Left colon (tissue), 2 donors: Measurements from ENCODE around the gene SLIT3. TPM values are rescaled to one million over a fixed set of nuclear protein-coding genes. Genes with fewer than 3 reads are reported as not detected.

ENCODE experiments used
- ATAC-seq: fragments of 200-7000 bp; cut with Tn5 transposase; one replicate; pipeline ENCODE4 v1.9.1; 2020; ENCODE audit warnings: mild to moderate bottlenecking, moderate library complexity
- DNase-seq, 2 donors: peaks; one replicate each; pipeline ENCODE4 v3.0.0-alpha.2; 2020
- intact Hi-C, 2 donors: fragments of 100-400 bp; cut with DNase I in 1 of 2; cut with micrococcal nuclease in 1 of 2; formaldehyde crosslinking; loops; one replicate each; pipeline versions ENCODE4 v1.11.2 to v1.14.0; 2022; cut with DNase I, micrococcal nuclease
- total RNA-seq, 2 donors: library from RNA; stranded (reverse); fragmentation: NEBNext Ultra II Directional; extraction: Animal tissue kit (Norgen Biotek cat#: 25700); gene quantifications; one replicate each; pipeline ENCODE4 v1.2.1, GENCODE V29; 2021
- donor health status: DM: no; HTN: no; CAD: no.
- donor health status: DM: yes; HTN: yes; CAD: no.

The SLIT3 gene
- total RNA-seq, 2 donors from 2014 or later: 6.1 to 15.7 TPM

- ATAC-seq: no peak
- intact Hi-C loops: no loop called here
These were observed 104.9 kb downstream of the SLIT3 start for GRCh38 chr5:169196059-169196458.

DNA sequence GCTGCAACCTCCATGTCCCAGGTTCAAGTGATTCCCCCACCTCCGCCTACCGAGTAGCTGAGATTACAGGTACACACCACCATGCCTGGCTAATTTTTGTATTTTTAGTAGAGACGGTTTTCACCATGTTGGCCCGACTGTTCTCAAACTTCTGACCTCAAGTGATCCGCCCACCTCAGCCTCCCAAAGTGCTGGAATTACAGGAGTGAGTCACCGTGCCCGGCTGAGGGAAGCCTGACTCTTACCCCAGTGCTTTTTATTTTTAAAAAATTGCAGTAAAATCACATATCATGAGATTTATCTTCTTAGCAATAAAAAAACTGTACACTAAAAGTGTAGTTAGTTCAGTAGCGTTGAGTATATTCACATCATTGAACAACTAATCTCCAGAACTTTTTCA, 105.3 kb downstream of the SLIT3 start:
- intact Hi-C loops: no loop called here
- no peak for ATAC-seq
- DNase-seq: no peak

More at GRCh38 chr5:169196059-169196458, 104.9 kb downstream of the SLIT3 start:
- no peak for DNase-seq

GRCh38 chr5:169192536-169192935, 108.4 kb downstream of the SLIT3 start:
- ATAC-seq: no peak
- intact Hi-C loops: no loop called here
- DNase-seq: no peak

GRCh38 chr5:169190849-169191248, 110.1 kb downstream of the SLIT3 start:
- intact Hi-C loops: no loop called here
- no peak for DNase-seq
- ATAC-seq: no peak

- intact Hi-C loops: no loop called here
- ATAC-seq (no peak), DNase-seq (no peak)
These were observed 115.3 kb downstream of the SLIT3 start for GRCh38 chr5:169185626-169186025.

GRCh38 chr5:169183576-169183975, 117.4 kb downstream of the SLIT3 start:
- no peak for ATAC-seq
- intact Hi-C loops: no loop called here

GRCh38 chr5:169182797-169183196, 118.1 kb downstream of the SLIT3 start:
- intact Hi-C loops: no loop called here
- ATAC-seq (no peak), DNase-seq (no peak)

More at GRCh38 chr5:169183576-169183975, 117.4 kb downstream of the SLIT3 start:
- DNase-seq: no peak

DNA sequence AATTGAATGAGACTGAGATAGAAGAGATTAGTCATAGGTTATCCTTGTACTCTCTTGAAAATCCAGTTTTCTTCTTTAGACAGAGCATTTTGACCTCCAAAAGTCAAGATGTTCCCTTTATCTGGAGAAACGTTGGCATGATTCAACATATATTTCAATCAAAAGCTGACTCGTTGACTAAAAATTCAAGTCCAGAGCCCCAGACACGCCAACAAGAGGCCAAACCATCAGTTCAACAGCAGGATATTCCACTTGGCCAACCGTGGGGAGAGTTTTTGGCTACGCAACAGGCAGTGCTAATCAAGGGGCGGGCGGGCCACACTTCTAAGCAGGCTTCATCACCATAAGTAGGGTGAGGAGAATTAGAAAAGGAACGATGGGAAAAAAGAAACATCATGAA, 119.1 kb downstream of the SLIT3 start:
- DNase-seq (no peak), ATAC-seq (no peak)
- intact Hi-C loops: no loop called here

- DNase-seq: no peak
- no peak for ATAC-seq
- intact Hi-C loops: no loop called here
These were observed 122.2 kb downstream of the SLIT3 start for GRCh38 chr5:169178754-169179153.

DNA sequence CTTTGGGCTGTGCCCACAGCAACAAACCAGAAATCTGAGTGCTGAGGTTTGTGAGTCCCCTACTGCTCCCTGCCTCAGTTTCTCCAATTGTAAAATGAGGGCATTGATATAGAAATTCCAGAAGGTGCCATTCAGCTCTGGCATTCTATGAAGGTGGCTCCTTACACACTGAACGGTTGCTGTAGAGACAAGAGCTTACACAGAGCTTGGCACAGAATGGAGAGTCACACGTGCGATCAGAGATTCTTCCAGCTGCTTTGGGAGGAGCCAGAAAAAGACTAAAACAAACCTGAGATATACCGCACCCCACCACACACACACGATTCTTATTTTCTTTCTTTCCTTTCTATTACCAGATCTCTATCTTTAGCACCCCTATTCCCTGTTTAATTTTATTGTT, 122.7 kb downstream of the SLIT3 start:
- intact Hi-C loops: no loop called here
- no peak for ATAC-seq
- DNase-seq: no peak

GRCh38 chr5:169176709-169177694, 123.9 kb downstream of the SLIT3 start:
- intact Hi-C loops: no loop called here
- no peak for DNase-seq
- no peak for ATAC-seq

- intact Hi-C loops: no loop called here
- no peak for ATAC-seq
- no peak for DNase-seq
These were observed 125.2 kb downstream of the SLIT3 start for GRCh38 chr5:169175733-169176132.

DNA sequence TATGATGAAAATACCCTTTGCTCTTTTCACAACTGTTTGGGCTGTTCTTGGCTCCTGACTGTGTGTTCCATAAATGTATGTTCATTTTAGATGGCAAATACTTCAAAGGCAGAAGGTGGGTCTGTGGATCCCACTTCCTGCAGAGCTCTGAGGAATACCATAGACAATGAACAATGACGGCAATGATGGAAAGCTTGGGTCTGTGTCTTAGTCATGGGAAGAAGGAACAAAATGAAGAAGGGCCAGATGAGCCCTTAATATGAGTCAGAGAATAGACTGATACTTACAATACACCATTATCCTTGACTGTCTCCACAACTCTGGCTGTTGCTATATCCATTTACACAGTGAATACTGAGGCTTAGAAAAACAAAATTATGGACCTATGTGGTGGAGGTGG, 126.0 kb downstream of the SLIT3 start:
- ATAC-seq: no peak
- intact Hi-C loops: no loop called here
- no peak for DNase-seq

- no peak for ATAC-seq
- intact Hi-C loops: no loop called here
- DNase-seq: no peak
These were observed 127.6 kb downstream of the SLIT3 start for GRCh38 chr5:169173372-169173771.

DNA sequence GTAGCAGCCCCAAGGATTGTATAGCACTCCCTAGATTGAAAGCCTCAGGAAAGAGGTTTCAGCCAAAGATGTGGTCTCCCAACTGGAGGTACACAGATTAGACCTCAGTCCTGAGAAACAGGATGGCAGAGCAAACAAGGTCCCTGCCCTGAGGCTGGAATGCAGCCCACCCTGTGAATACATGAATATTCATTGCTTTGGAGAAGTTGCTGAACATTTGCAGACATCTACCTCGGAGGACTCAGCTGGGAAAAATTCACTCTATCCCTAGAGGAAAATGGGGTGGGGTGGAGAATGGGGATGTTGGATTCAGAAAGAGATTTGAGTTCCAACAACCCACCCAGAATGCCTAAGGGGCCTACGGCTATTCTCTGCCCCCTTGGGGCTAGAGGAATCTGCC, 129.4 kb downstream of the SLIT3 start:
- ATAC-seq (no peak), DNase-seq (no peak)
- intact Hi-C loops: no loop called here

GRCh38 chr5:169169783-169170182, 131.2 kb downstream of the SLIT3 start:
- DNase-seq: no peak
- no peak for ATAC-seq
- intact Hi-C loops: no loop called here

DNA sequence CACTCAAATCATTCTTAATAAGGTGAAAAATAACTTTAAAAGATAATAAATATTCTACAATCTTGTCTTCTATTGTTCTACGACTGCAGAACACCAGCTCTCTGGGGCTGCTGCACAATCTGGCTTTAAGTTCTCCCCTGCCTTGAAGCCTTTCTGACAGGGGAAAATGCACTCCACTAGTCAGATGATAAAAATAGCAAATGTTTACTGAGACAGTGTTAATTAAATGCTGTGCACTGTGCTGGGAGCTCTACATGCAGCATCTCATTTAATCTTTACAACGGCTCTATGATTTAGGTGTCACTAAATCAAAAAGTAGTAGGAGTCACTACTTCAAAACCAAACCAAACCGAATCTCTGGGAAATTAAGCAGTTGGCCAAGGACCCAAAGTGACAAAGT, 132.7 kb downstream of the SLIT3 start:
- ATAC-seq (no peak), DNase-seq (no peak)
- intact Hi-C loops: no loop called here

- ATAC-seq (no peak), DNase-seq (no peak)
- intact Hi-C loops: no loop called here
These were observed 134.9 kb downstream of the SLIT3 start for GRCh38 chr5:169166078-169166477.

DNA sequence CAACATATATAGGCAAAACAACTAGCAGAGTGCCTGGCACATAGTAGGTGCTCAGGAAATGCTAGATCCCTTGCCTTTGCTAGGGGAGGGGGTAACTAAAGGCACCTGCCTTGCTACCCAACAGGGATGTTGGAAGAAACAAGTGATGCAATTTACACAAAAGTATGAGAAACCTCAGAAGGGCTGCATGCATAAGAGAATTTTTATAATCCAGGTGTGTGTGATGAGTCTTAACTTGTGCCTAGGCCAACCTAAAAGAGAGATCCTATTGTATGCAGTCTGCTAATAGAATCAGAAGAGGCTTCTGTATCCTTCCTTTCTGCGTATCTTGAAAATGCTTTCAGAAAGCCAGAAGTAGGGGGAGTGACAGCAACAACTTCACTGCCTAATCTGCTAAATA, 135.9 kb downstream of the SLIT3 start:
- intact Hi-C loops: no loop called here
- ATAC-seq: no peak
- DNase-seq: no peak

DNA sequence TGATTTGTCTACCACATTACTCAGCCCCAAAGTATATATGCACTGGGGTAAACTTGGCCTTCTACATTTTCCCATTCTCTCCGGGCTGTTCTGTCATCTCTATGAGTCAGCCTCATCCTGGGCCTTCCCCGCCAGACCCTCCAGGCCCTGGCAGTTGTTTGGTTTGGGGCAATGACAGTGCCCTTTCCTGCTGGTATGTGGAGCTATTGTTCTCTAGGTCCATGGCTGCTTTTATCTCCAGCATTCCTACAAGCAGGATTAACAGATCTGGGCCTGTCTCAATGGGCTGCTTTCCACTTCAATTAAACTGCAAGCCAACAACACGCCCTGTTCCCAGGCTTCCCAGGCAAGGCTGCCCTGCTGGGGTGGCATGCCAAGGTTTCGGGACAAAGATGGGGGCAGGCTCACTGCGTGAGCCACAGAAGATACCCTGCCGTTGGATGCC, 136.4 kb downstream of the SLIT3 start:
- intact Hi-C loops: no loop called here
- DNase-seq (no peak), ATAC-seq (no peak)

GRCh38 chr5:169162407-169162806, 138.5 kb downstream of the SLIT3 start:
- ATAC-seq (no peak), DNase-seq (no peak)
- intact Hi-C loops: no loop called here
